SKM-1 (cell line): ENCODE results near the gene FXR1.
"Not testable (repeated sequence)": the region's sequence is repeated elsewhere in the genome, so short reads cannot be mapped to it uniquely, and the experiment has no call there.

Experiments
- DNase-seq: peaks from one replicate; lab custom pipeline; 2025; ENCODE audit not compliant: unreplicated experiment; lab: John Stamatoyannopoulos, UW

Gene FXR1

DNA sequence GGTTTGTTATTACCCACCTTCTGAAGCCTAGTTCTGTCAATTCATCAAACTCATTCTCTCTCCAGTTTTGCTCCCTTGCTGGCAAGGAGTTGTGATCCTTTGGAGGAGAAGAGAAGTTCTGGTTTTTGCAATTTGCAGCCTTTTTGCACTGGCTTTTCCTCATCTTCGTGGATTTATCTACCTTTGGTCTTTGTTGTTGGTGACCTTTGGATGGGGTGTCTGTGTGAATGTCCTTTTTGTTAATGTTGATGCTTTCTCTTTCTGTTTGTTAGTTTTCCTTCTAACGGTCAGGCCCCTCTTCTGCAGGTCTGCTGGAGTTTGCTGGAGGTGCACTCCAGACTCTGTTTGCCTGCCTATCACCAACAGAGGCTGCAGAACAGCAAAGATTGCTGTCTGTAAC lies 91.0 kb downstream of the FXR1 start:
- DNase-seq = not testable (repeated sequence)

DNA sequence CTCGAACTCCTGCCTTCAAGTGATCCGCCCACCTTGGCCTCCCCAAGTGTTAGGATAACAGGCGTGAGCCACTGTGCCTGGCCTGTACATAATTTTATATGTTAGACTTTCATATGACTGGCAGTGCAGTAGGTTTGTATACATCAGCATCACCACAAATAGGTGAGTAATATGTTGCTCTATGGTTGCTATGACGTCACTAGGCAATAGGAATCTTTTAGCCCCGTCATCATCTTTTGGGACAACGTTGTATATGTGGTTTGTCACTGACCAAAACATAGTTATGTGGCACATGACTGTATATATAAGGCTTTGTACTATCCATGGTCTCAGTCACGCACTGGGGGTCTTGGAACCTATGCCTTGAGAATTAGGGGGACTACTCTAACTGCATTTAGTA lies 94.1 kb downstream of the FXR1 start:
- DNase-seq = no peak

DNA sequence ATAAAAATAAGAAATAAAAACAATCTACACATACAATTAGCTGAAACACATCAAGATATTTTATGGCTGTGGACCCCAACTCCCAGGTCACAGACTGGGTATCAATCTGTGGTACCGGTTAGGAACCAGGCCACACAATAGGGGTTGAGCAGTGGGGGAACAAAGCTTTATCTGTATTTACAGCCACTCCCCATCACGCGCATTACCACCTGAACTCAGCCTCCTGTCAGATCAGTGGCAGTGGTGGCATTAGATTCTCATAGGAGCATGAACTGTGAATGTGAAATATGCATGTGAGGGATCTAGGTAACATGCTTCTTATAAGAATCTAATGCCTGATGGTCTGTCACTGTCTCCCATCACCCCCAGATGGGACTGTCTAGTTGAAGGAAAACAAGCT lies 94.8 kb downstream of the FXR1 start:
- DNase-seq = no peak

DNA sequence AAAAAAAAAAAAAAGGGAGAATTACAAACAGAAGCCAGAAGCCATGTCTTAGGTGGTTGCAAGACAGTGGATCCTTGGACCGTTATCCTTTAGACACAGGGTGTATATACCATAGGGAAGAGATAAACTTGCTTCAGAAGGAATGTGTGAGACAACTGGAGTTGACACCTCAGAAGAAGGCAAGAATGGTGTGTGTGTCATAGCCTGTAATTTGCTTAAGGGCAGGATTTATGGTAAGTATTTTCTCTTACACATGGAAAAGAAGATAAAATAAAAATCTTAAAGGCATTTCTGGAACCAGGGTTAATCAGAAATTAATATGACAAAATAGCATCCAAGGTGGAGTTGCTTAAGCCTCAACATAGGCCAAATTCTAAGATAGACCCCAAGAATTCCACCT lies 96.3 kb downstream of the FXR1 start:
- DNase-seq = no peak

DNA sequence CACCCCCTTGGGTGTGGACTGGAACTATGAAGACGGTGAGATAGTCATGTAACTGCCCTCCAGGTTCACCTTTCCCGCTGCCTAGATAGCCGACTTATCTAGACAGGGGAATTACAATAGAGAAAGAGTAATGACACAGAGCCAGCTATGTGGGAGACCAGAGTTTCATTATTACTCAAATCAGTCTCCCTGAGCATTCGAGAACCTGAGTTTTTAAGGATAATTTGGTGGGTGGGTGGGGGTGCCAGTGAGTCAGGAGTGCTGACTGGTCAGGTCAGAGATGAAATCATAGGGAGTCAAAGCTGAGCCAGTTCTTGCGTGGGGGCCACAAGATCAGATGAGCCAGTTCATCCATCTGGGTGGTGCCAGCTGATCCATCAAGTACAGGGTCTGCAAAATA lies 96.8 kb downstream of the FXR1 start:
- no peak for DNase-seq

DNA sequence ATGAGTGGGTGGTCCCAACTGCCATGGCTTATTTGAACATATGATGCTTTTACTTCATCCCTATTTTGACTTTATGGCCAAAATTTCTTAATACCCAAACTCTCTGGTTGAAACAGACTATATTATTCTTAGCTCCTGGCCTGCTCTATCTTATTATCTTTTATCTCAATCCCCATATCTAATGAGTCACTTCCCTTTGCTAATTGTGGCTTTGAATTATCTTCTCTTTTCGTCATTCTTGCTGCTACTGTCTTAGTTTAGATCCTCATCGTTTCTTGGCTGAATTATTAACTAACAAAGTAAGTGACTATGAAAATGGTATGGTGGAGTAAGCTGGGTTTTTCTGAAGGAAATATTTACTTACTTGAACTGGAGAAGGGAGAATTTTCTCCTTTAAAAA lies 105.2 kb downstream of the FXR1 start:
- no peak for DNase-seq

DNA sequence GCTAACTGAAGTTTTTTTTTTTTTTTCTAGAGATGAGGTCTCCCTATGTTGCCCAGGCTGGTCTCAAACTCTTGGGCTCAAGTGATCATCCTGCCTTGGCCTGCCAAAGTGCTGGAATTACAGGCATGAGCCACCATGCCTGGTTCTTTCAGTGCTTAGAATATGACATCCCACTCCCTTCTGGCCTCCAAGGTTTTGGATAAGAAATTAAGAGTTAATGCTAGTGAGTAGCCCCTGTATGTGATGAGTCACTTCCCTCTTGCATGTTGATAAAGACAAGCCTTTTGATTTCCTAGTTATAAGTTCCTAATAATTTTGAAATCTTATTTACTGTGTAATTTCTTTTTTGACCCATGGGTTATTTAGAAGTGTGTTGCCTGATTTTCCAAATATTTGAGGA lies 112.7 kb downstream of the FXR1 start:
- no peak for DNase-seq

DNA sequence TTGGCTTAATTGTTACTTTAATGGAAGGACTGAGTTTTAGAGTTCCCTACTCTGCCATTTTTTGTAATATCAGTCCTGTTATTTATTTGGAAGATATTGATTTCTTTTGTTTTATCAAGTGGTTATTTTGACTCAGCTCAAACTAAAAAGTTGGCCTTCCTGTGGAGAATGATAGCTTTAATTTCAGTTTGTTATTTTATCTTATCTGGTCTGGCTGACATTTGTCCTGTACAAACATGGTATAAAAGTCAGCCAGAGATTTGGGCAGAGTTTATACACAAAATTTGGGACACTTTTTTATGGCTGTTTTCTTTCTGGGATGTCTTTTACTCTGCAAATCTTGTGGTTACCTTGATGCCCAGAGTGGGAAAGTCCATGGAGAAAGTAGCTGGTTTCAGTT lies 118.5 kb downstream of the FXR1 start:
- no peak for DNase-seq
